HG03103 (cell line): ENCODE data around the gene HOXA6.

ENCODE experiments used
- ATAC-seq: cut with Tn5 transposase; IDR thresholded peaks from one replicate; pipeline ENCODE4 v1.9.1; 2021; ENCODE audit warnings: low read depth; ENCODE audit not compliant: unreplicated experiment

Gene HOXA6

DNA sequence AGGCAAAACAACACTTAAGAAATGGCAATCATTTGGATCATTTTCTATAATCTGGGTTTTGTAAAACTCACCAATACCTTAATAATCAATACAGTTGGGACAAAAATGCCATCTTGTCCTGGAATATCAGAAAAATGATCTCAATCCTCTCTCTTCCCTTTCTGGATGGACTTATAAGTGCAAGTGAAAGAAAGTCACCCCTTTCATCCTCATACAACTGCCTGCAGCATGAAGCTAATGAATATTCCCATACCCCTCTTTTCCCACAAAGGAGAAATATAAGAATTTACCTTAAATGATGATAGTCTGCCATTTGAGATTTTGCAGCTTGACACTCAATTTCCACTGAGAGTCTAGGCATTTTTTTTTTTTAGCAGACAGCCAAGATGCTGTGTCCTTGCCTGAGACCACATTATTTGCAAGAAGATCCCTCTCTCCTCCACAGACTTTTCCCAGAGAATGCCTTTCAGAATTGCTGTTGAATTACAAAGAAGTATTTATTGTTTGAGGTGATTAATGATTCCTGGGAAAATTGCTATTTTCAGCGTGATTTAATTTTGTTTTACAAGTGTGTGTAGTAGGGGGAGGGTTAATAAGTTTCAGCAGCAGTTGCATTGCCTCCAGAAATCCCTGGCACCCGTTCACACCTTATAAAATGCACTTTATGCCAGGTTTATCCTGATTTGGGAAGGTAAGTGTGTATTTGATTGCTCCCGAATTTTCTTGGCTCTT lies 20.8 kb downstream of the HOXA6 start:
- no peak for ATAC-seq

DNA sequence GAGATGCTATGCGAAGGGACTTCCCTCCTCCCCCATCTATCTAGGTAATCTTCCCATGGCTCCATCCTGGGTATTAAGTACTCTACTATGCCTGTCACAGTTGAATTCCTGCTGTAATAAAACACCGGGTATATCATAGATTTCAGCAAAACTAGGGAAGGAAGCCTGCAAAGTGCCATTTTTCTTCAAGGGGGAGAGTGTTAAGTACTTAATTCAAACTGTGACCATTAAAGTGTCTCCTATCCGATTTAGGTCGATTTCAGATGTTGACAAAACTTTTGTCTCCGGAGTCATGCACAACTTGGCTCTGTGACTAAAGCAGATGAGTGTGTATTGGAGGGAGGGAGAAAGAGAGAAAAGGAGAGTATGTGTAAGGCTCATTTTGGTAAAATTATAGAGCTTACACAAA lies 21.6 kb downstream of the HOXA6 start:
- no peak for ATAC-seq

- ATAC-seq: no peak
Measured at GRCh38 chr7:27124902-27125689, 22.5 kb downstream of the HOXA6 start.

DNA sequence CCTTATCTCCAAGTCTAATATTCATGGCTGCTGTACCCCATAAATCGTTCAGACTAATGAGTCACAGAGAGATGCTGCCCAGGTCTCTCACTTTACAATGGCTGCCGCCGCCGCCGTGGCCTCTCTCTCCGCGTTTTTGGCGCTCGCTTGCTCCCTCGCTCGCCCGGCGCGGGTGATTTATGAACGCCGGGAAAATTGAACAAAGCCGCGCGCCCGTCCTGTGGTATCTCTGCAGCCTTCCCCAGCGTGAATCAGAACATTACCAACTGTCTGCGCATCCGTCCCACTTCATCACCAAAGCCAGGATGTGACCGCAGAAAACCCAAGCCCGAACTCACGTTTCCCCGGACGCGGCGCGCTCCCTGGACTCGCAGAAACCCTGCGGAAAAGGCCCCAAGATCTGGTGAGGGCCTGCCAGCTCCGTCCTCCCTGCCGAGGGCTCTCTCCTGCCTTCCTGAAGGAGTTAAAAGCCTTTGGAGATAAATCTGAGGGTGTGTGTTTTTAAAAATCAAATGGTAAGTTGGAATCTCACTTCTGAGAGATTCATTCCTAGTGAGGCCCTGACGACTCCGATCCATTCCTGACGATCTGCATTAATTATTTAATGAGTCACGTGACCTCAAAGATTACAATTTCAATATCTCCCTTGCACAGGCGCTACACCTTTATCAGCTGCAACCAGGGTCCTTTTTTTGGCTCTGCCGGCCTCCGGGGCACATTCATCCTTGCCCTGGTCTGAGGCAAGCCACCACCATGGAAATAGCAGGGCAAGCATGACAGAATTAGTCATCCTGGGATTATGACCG lies 23.3 kb downstream of the HOXA6 start:
- ATAC-seq: no peak

DNA sequence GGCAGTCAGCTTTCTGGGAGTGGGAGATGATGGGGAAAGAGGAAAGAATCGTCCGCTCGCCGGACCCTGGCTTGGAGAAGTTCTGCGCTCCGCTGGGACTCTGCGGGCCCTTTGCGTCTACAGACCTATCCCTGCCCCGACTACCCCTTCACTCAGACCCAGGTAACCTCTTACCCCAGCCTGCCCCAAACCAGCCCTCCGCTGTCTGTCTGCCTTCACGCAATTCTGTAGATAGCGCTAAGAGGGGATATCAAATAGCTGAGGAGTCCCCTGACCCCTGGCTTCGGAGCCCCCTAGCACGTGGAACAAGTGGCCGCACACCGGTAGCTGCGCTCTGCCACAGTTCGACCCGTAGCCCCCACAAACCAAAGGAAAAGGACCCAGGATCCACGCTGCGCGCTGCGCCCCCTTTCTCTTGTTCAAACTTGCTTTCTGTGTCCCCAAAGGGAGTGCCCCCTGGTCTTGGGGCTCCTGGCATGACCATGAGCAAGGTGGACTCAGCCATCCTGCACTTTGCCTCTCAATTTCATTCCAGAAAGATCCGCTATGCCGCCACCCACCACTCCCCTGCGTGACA lies 24.0 kb downstream of the HOXA6 start:
- ATAC-seq: no peak

GRCh38 chr7:27123007-27123476 lies 24.5 kb downstream of the HOXA6 start:
- no peak for ATAC-seq

DNA sequence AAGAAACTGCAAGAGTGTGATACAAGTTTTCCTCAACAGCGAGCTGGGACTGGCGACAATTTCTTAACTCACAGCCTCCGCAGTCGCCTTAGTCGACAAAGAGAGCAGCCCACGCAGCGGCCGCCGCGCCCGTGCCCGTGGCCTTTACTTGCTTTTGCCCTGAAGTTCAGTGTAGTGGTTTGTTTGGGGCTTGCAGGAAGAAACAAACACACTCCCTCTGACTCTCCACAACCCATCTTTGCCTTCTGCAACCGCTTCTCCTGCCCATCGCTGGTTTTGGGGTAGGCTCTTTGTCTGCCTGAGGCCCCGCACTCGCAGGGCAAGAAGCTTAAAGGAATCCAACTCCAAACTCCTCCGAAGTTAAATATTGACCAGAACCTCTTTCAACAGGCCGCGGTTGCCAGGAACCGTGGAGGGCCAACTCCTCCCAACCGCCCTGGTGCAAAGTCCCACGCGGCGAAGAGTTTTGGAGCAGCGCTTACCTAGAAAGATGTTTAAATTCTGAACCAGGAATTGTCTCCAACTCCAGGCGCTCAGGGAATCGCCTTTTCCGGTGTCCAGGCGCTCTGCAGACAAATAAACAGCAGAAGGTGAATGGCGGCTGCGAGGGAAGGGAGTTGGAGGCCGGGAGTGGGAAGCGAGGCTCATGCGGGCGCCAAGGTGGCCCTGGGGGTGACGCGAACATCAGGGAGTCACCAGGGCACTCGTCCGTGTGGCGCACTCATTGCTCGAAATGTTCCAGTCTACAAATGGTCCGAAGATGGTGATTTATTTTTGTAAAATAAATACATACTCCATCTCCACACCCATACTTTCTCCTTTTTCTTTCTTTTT lies 25.3 kb downstream of the HOXA6 start:
- no peak for ATAC-seq

DNA sequence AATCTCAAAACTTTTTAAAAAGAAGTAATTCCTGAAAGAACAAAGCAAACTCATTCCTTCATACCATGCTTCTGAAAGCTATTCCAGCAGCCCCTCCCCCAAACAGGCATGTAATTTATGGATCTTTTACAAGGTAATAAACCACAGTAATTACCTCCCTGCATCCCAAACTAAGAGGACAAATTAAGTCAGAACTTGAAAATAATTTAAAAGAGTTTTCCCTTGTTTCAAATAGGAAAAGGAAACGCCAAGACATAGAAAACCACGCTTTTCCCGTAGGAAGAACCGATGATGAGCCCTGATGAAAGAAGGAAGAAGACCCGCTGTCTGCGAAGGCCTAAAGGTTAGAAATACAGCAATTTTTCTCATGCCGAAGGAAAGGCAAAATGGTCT lies 25.9 kb downstream of the HOXA6 start:
- ATAC-seq: no peak

GRCh38 chr7:27119412-27119911 lies 28.1 kb downstream of the HOXA6 start:
- ATAC-seq: no peak

DNA sequence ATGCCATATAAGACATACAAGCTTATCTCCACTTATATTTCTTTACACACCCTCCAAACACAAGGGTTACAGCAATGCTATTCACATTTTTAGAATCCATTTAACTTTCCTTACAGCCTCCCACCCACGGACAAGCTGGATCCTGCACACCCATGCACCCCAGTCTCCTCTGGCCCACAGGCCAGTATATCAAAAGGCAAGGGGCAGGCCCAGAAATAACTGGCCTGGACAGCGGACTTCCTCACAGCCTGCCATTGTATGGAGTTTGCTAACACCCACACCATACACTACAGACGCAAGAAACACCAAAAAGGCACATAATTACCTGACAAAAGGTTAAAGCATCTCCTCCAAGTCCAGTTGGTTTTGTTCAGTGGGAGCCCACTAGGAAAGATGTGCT lies 29.0 kb downstream of the HOXA6 start:
- ATAC-seq: no peak

GRCh38 chr7:27117887-27118491 lies 29.6 kb downstream of the HOXA6 start:
- no peak for ATAC-seq

DNA sequence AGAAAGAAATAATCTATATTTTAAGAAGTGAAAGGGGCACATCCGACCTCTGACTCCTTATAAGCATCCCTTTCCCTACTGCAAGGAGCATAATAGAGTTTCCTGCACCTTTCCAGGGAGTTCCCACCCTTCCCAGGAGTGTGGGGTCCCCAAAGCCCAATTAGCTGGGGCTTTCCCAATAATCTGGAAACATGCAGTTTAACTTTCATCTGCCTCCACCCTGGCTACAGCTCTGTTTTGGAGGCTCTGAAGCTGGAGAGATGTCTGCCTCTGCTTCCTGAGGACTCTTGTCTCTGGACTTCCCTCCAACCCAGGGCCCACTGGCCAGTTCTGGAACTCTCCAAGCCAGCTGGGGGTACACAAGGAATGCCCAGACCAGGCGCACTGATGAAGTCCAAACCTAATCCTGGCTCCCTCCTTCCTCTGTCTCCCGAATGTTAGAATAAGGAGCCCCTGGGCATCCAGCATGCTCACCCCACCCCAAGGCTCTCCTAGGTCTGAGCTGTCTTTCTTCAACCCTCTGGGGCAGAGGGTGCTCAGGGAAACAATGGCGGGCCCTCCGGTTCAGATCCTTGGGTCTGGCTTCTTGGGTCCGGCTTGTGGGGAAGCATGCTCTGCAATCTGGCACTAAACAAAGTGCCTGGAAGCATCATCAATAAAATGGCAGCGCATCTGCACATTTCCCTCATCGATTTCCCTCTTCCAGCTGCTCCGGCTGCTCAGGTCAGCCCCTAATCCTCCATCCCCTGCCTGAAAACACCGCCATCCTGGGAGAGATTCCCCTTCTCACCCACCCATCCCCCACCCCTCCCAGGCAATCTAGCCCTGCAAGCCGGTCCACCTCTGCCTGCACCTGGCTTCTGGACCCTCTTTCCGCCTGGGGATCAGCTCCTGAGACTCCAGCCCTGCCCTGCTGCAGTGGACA lies 30.4 kb downstream of the HOXA6 start:
- ATAC-seq: no peak

GRCh38 chr7:27116031-27116961 lies 31.3 kb downstream of the HOXA6 start:
- ATAC-seq: no peak

DNA sequence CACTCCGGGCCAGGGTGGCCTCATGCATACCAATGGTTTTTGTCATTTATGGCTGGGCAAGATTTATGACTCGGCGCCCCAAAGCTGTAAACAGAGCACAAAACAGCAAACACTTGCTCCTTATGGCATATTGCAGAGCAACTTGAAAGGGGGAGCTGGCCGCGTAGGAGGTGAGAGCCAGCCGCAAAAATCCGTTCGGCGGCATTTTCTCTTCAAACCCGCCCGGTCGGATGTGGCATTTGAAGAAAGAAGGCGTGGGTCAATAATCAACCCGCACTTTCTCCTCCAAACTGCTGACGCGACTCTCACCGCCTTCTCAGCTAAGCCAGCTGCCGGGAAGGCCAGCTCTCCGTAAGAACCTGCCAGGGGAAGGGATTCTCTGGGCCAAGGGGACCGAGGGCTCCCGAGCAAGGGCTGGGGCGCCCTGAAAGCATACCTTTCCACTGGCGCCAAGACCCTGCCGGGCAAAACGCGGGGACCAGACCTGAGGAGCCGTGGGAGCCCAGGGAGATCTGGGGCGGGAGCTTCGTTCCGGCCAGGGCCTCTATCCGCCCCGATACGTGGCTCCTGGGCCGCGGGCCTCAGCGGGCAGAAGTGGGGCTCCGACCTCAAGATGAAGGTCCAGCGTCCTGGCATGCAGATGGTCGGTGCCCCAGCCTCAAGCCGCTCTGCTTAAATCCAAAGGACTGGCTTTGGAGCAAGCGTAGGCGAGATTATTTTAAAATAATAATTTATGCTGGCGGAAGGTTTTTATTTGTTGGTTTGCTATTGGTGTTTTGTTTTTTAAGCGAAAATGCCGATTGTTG lies 32.1 kb downstream of the HOXA6 start:
- ATAC-seq: no peak

DNA sequence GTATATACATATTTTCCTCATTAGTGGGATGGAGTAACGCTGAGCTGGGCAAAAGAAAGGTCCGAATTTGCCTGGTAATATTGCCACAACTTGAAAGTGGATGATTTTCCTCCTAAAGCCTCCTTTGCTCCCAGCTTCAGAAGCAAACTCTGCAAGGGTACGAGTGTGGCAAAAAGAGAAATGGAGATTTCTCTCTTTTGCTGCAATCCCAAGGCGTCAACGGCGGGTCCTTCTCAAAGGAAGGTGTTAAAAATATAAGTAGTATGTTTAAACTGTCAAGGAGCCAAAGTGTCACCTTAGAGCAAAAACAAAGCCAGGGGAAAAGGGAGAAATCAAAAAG lies 32.7 kb downstream of the HOXA6 start:
- no peak for ATAC-seq

GRCh38 chr7:27113991-27114769 lies 33.4 kb downstream of the HOXA6 start:
- no peak for ATAC-seq
